Esophagus muscularis mucosa (tissue), 4 donors: ENCODE results near the gene ZCWPW1. TPM values are rescaled to one million over a fixed set of nuclear protein-coding genes. Genes with fewer than 3 reads are reported as not detected.
"Not testable (repeated sequence)": the region's sequence is repeated elsewhere in the genome, so short reads cannot be mapped to it uniquely, and the experiment has no call there.

ENCODE experiments used
- DNase-seq: peaks from one replicate; pipeline ENCODE4 v3.0.0-alpha.2; 2017; ENCODE audit errors: extremely low spot score
- H3K27ac ChIP-seq, 4 donors: fragments of 200-600 bp; sonication (generic); replicated peaks in 1 of 4; 1 replicate in 3 of 4; 2 replicates in 1 of 4; pipeline ENCODE4 v1.5.1; 2016 to 2019; ENCODE audit warnings: mild to moderate bottlenecking in 1 of 4
- H3K27me3 ChIP-seq, 4 donors: fragments of 200-600 bp; sonication (generic); one replicate each; pipeline versions ENCODE4 v1.5.1 to v1.6.0; 2016 to 2019
- H3K36me3 ChIP-seq, 4 donors: fragments of 200-600 bp; sonication (generic); one replicate each; pipeline ENCODE4 v1.5.1; 2016 to 2019
- H3K4me1 ChIP-seq, 4 donors: fragments of 200-600 bp; sonication (generic); one replicate each; pipeline ENCODE4 v1.5.1; 2016 to 2019
- H3K4me3 ChIP-seq, 4 donors: fragments of 200-600 bp; sonication (generic); 1 replicate in 2 of 4; 2 replicates in 2 of 4; pipeline ENCODE4 v1.5.1; 2016 to 2019; ENCODE audit warnings: mild to moderate bottlenecking in 4 of 4, moderate library complexity in 1 of 4
- H3K9me3 ChIP-seq, 4 donors: fragments of 200-600 bp; sonication (generic); 1 replicate in 3 of 4; 2 replicates in 1 of 4; pipeline ENCODE4 v1.5.1; 2016 to 2019
- CTCF ChIP-seq, 3 experiments: fragments of 200-600 bp in 2 of 3; fragments of 450-650 bp in 1 of 3; sonication (generic) in 2 of 3; IDR thresholded peaks; one replicate each; pipeline ENCODE4 v1.5.1; 2017 to 2019; ENCODE audit warnings: antibody characterized with exemption in 3 of 3, mild to moderate bottlenecking in 2 of 3, moderate library complexity in 1 of 3
- EP300 ChIP-seq: sonication (generic); formaldehyde crosslinking; IDR thresholded peaks from one replicate; pipeline ENCODE4 v1.6.1; 2017; ENCODE audit warnings: antibody characterized with exemption
- POLR2A ChIP-seq: fragments of 450-650 bp; IDR thresholded peaks from one replicate; pipeline ENCODE4 v1.6.1; 2017; ENCODE audit warnings: antibody characterized with exemption, moderate library complexity, mild to moderate bottlenecking, low read depth
- POLR2AphosphoS5 ChIP-seq, 2 donors: sonication (generic); formaldehyde crosslinking; IDR thresholded peaks; one replicate each; pipeline ENCODE4 v1.6.1; 2017; ENCODE audit warnings: antibody characterized with exemption in 2 of 2
- WGBS: methylation state at CpG from one replicate; pipeline ENCODE4 v1.1.5; 2018; 5-methylcytosine and 5-hydroxymethylcytosine counted together
- intact Hi-C: fragments of 100-400 bp; cut with DNase I; formaldehyde crosslinking; loops from one replicate; pipeline ENCODE4 v1.15.1; 2023
- total RNA-seq, 4 donors: library from RNA; depleted of rRNA; stranded (reverse); fragments of >200 nt; gene quantifications; one replicate each; pipeline versions ENCODE4 v1.1.0 to v1.2.1, GENCODE V29; 2016

ZCWPW1 gene
- total RNA-seq, 4 donors from 2014 or later = 2.9 to 7.6 (median 5.8) TPM

- TF ChIP-seq EP300 (no peak), CTCF (IDR thresholded peaks at IDR 0.05) (no peak), POLR2A (no peak), POLR2AphosphoS5 (IDR thresholded peaks at IDR 0.05) (no peak)
- no peaks in the 10 kb centered on the region for H3K4me1 ChIP-seq
- H3K36me3 ChIP-seq = no peaks in the 10 kb centered on the region
- H3K4me3 ChIP-seq = no peak overlapping the region
- 44% methylated on average over 5 of the region's 5 CpGs for WGBS
- no peak overlapping the region for H3K27ac ChIP-seq
- intact Hi-C loops = no loop called here
- no peaks in the 10 kb centered on the region for H3K27me3 ChIP-seq
- no peaks in the 10 kb centered on the region for H3K9me3 ChIP-seq
- DNase-seq = no peak
These were observed 41.6 kb downstream of the ZCWPW1 start for GRCh38 chr7:100386940-100387339.

- TF ChIP-seq CTCF (IDR thresholded peaks at IDR 0.05) (no peak), EP300 (no peak), POLR2AphosphoS5 (IDR thresholded peaks at IDR 0.05) (no peak)
- intact Hi-C loops = no loop called here
- Histone ChIP-seq H3K4me1 (peaks cover 0 to 4% (median 0%) of the 10 kb centered on the region in 4 donors), H3K36me3 (no peaks in the 10 kb centered on the region), H3K27ac (no peak overlapping the region), H3K27me3 (no peaks in the 10 kb centered on the region), H3K4me3 (no peak overlapping the region), H3K9me3 (no peaks in the 10 kb centered on the region)
- 70% methylated on average over 6 of the region's 6 CpGs for WGBS
- no peak for DNase-seq
These were observed 43.7 kb downstream of the ZCWPW1 start for GRCh38 chr7:100384628-100385294.

GRCh38 chr7:100382234-100382853 lies 46.2 kb downstream of the ZCWPW1 start:
- WGBS = 80% methylated on average over 8 of the region's 8 CpGs
- H3K27me3 ChIP-seq, intact Hi-C loops, H3K9me3 ChIP-seq, H3K27ac ChIP-seq, H3K4me3 ChIP-seq, H3K36me3 ChIP-seq, DNase-seq, H3K4me1 ChIP-seq: not testable (repeated sequence)

- peak overlapping the region in 1 of 4 donors; percentile 34 for H3K4me3 ChIP-seq
These were observed 46.8 kb downstream of the ZCWPW1 start for GRCh38 chr7:100381531-100382233.

GRCh38 chr7:100380196-100380595 lies 48.3 kb downstream of the ZCWPW1 start:
- 75% methylated on average over 4 of the region's 4 CpGs for WGBS

More at GRCh38 chr7:100381531-100382233, 46.8 kb downstream of the ZCWPW1 start:
- H3K9me3 ChIP-seq, intact Hi-C loops, H3K27me3 ChIP-seq, H3K36me3 ChIP-seq, DNase-seq, H3K4me1 ChIP-seq, H3K27ac ChIP-seq: not testable (repeated sequence)
- 81% methylated on average over 15 of the region's 49 CpGs for WGBS

More at GRCh38 chr7:100380196-100380595, 48.3 kb downstream of the ZCWPW1 start:
- no peaks in the 10 kb centered on the region for H3K36me3 ChIP-seq
- peaks cover 0 to 4% (median 0%) of the 10 kb centered on the region in 4 donors for H3K4me1 ChIP-seq
- DNase-seq = no peak
- no peaks in the 10 kb centered on the region for H3K27me3 ChIP-seq
- intact Hi-C loops = no loop called here
- no peak overlapping the region for H3K4me3 ChIP-seq
- H3K27ac ChIP-seq = peak overlapping the region in 1 of 4 donors; percentile 13
- TF ChIP-seq EP300 (no peak), CTCF (IDR thresholded peaks at IDR 0.05) (no peak), POLR2AphosphoS5 (IDR thresholded peaks at IDR 0.05) (no peak), POLR2A (no peak)
- H3K9me3 ChIP-seq = no peaks in the 10 kb centered on the region
